IMR-90 (cell line): ENCODE results near the gene DCTN5. TPM values are rescaled to one million over a fixed set of nuclear protein-coding genes. Genes with fewer than 3 reads are reported as not detected.

Source experiments
- ATAC-seq: fragments of 200-7000 bp; cut with Tn5 transposase; 2 replicates; pipeline ENCODE4 v1.9.1; 2020; ENCODE audit warnings: low read depth, mild to moderate bottlenecking, moderate library complexity
- Bru-seq: library from RNA; stranded (reverse); fragments of 400-500 nt; gene quantifications from one replicate; lab custom pipeline; 2021; lab: Mats Ljungman, UMichigan
- BruChase-seq, 2 experiments: library from RNA; stranded (reverse); fragments of 400-500 nt; gene quantifications; one replicate each; lab custom pipeline; 2021; lab: Mats Ljungman, UMichigan
- BruUV-seq: library from RNA; stranded (reverse); fragments of 400-500 nt; replicated peaks from 2 replicates; lab custom pipeline; 2021; lab: Mats Ljungman, UMichigan
- CTCF ChIA-PET: fragments of 300-600 bp; formaldehyde crosslinking; extraction: SDS; loops from one replicate; lab custom pipeline; 2021; ENCODE audit warnings: antibody characterized with exemption; lab: Yijun Ruan, JAX
- POLR2A ChIA-PET: fragments of 300-600 bp; sonication (Branson Sonifier 250); formaldehyde crosslinking; loops from one replicate; lab custom pipeline; 2022; ENCODE audit warnings: antibody characterized with exemption; ENCODE audit not compliant: unreplicated experiment; lab: Charles Lee
- DNase-seq: peaks from one replicate; pipeline ENCODE4 v3.0.0; 2013
- H2AFZ ChIP-seq: replicated peaks from 2 replicates; pipeline ENCODE3; 2013; ENCODE audit warnings: low read length, mild to moderate bottlenecking; ENCODE audit not compliant: poor library complexity
- H2AK5ac ChIP-seq: 2 replicates; pipeline ENCODE4 v1.6.1; 2013; ENCODE audit warnings: low read depth, low read length, inconsistent platforms
- H2AK9ac ChIP-seq: replicated peaks from 2 replicates; pipeline ENCODE3; 2013; ENCODE audit warnings: mild to moderate bottlenecking, low read depth, low read length, moderate library complexity; ENCODE audit not compliant: poor library complexity
- H2BK120ac ChIP-seq: 2 replicates; pipeline ENCODE4 v1.6.1; 2013; ENCODE audit warnings: low read depth, low read length, inconsistent platforms
- H2BK15ac ChIP-seq: 3 replicates; pipeline ENCODE4 v1.6.1; 2013; ENCODE audit warnings: low read depth, low read length, inconsistent platforms
- H2BK20ac ChIP-seq: 2 replicates; pipeline ENCODE4 v1.6.1; 2013; ENCODE audit warnings: low read depth, mild to moderate bottlenecking, inconsistent platforms, low read length, moderate library complexity
- H2BK5ac ChIP-seq: 2 replicates; pipeline ENCODE4 v1.6.1; 2013; ENCODE audit warnings: mild to moderate bottlenecking, low read depth, low read length, inconsistent platforms; ENCODE audit not compliant: poor library complexity, severe bottlenecking
- H3K14ac ChIP-seq: replicated peaks from 2 replicates; pipeline ENCODE4 v1.6.1; 2013; ENCODE audit warnings: low read depth, low read length, inconsistent platforms
- H3K18ac ChIP-seq: 2 replicates; pipeline ENCODE4 v1.6.1; 2013; ENCODE audit warnings: low read depth, low read length, control low read depth
- H3K23ac ChIP-seq: 2 replicates; pipeline ENCODE4 v1.6.1; 2013; ENCODE audit warnings: low read depth, low read length, inconsistent platforms
- H3K27ac ChIP-seq: 2 replicates; pipeline ENCODE4 v1.5.1; 2013; ENCODE audit warnings: mild to moderate bottlenecking, control low read depth, low read length; ENCODE audit not compliant: insufficient read depth
- H3K27me3 ChIP-seq: 2 replicates; pipeline ENCODE4 v1.6.1; 2013; ENCODE audit warnings: low read length; ENCODE audit not compliant: control insufficient read depth, insufficient read depth
- H3K36me3 ChIP-seq: 2 replicates; pipeline ENCODE4 v1.6.1; 2013; ENCODE audit warnings: low read length, mixed read lengths; ENCODE audit not compliant: control insufficient read depth, insufficient read depth
- H3K4ac ChIP-seq: 2 replicates; pipeline ENCODE4 v1.6.1; 2013; ENCODE audit warnings: low read depth, low read length, inconsistent platforms
- H3K4me1 ChIP-seq: 2 replicates; pipeline ENCODE4 v1.6.1; 2013; ENCODE audit warnings: low read length, mixed read lengths; ENCODE audit not compliant: control insufficient read depth, insufficient read depth
- H3K4me2 ChIP-seq: 2 replicates; pipeline ENCODE4 v1.6.1; 2013; ENCODE audit warnings: low read depth, mild to moderate bottlenecking, control low read depth, low read length, moderate library complexity
- H3K4me3 ChIP-seq: 2 replicates; pipeline ENCODE4 v1.5.1; 2013; ENCODE audit warnings: low read depth, mild to moderate bottlenecking, control low read depth, low read length, moderate library complexity; ENCODE audit not compliant: insufficient read depth
- H3K56ac ChIP-seq: 2 replicates; pipeline ENCODE4 v1.6.1; 2013; ENCODE audit warnings: low read length, inconsistent platforms; ENCODE audit not compliant: insufficient read depth; ENCODE audit errors: extremely low read depth
- H3K79me1 ChIP-seq, 2 experiments: 2 replicates each; pipeline ENCODE4 v1.6.1; 2013; ENCODE audit warnings: low read length in 2 of 2, inconsistent platforms in 1 of 2, low read depth in 1 of 2
- H3K9ac ChIP-seq: 2 replicates; pipeline ENCODE4 v1.6.1; 2013; ENCODE audit warnings: low read depth, low read length, control low read depth
- H3K9me1 ChIP-seq: 2 replicates; pipeline ENCODE4 v1.6.1; 2013; ENCODE audit warnings: low read length, inconsistent platforms; ENCODE audit not compliant: insufficient read depth
- H3K9me3 ChIP-seq: 2 replicates; pipeline ENCODE4 v1.6.1; 2013; ENCODE audit warnings: low read length; ENCODE audit not compliant: control insufficient read depth, insufficient read depth
- H4K20me1 ChIP-seq: 2 replicates; pipeline ENCODE4 v1.6.1; 2013; ENCODE audit warnings: low read length, inconsistent platforms; ENCODE audit not compliant: insufficient read depth
- H4K5ac ChIP-seq: 2 replicates; pipeline ENCODE4 v1.6.1; 2013; ENCODE audit warnings: mild to moderate bottlenecking, low read depth, low read length, control low read depth
- H4K8ac ChIP-seq, 2 experiments: 2 replicates each; pipeline ENCODE4 v1.6.1; 2013; ENCODE audit warnings: low read depth in 2 of 2, low read length in 2 of 2, control low read depth in 1 of 2, inconsistent platforms in 1 of 2
- H4K91ac ChIP-seq: 2 replicates; pipeline ENCODE4 v1.6.1; 2013; ENCODE audit warnings: low read depth, low read length, inconsistent platforms; ENCODE audit not compliant: insufficient read depth
- BHLHE40 ChIP-seq: fragments of 150-350 bp; IDR thresholded peaks from 2 replicates; pipeline ENCODE4 v1.6.1; 2016; ENCODE audit warnings: mild to moderate bottlenecking, low read depth, low read length
- CEBPB ChIP-seq: IDR thresholded peaks from 2 replicates; pipeline ENCODE4 v1.6.1; 2012; ENCODE audit warnings: low read depth, low read length, improper control_type of control experiment
- FOS ChIP-seq: fragments of 150-350 bp; IDR thresholded peaks from 2 replicates; pipeline ENCODE4 v1.6.1; 2016; ENCODE audit warnings: low read depth, low read length
- MAZ ChIP-seq: IDR thresholded peaks from 2 replicates; pipeline ENCODE4 v1.6.1; 2012; ENCODE audit warnings: low read depth, mild to moderate bottlenecking, low read length, improper control_type of control experiment, moderate library complexity, borderline replicate concordance
- MXI1 ChIP-seq: IDR thresholded peaks from 2 replicates; pipeline ENCODE4 v1.6.1; 2012; ENCODE audit warnings: low read depth, mild to moderate bottlenecking, low read length, moderate library complexity, borderline replicate concordance
- NFE2L2 ChIP-seq: fragments of 150-350 bp; IDR thresholded peaks from 2 replicates; pipeline ENCODE4 v1.6.1; 2016; ENCODE audit warnings: low read depth, mild to moderate bottlenecking, low read length
- RAD21 ChIP-seq: IDR thresholded peaks from 2 replicates; pipeline ENCODE4 v1.6.1; 2012; ENCODE audit warnings: low read length, improper control_type of control experiment
- RCOR1 ChIP-seq: IDR thresholded peaks from 2 replicates; pipeline ENCODE4 v1.6.1; 2012; ENCODE audit warnings: mild to moderate bottlenecking, low read length, improper control_type of control experiment; ENCODE audit not compliant: insufficient replicate concordance
- RFX5 ChIP-seq: IDR thresholded peaks from 2 replicates; pipeline ENCODE4 v1.8.0; 2012; ENCODE audit warnings: low read depth, mild to moderate bottlenecking, low read length, moderate library complexity
- WGBS, 2 experiments: methylation state at CpG; one replicate each; pipeline versions ENCODE4 v1.1.5 to v1.1.7; 2013; ENCODE audit warnings: missing lambda C conversion rate in 2 of 2; ENCODE audit not compliant: insufficient read length in 1 of 2; ENCODE audit errors: extremely low coverage in 2 of 2; 5-methylcytosine and 5-hydroxymethylcytosine counted together
- dilution Hi-C: fragments of 300-500 bp; cut with HindIII; formaldehyde crosslinking; loops from one replicate; pipeline ENCODE4 v1.14.3; 2018; ENCODE audit warnings: low sequenced_read_pairs; ENCODE audit not compliant: unreplicated experiment
- in situ Hi-C: fragments of 300-500 bp; cut with MboI; formaldehyde crosslinking; loops from 3 replicates; pipeline ENCODE4 v1.14.3; 2019; ENCODE audit warnings: low sequenced_read_pairs, inconsistent platforms, mixed read lengths
- intact Hi-C: fragments of 100-400 bp; cut with micrococcal nuclease; formaldehyde crosslinking; loops from 2 replicates; pipeline ENCODE4 v1.10.0; 2022
- long read RNA-seq: library from polyadenylated mRNA; unstranded; transcript quantifications from one replicate; pipeline ENCODE4 v2.0.0, GENCODE V29; 2021; ENCODE audit not compliant: unreplicated experiment
- polyA plus RNA-seq, 3 experiments: library from polyadenylated mRNA; depleted of rRNA; stranded (reverse); fragments of >200 nt; gene quantifications; 2 replicates each; pipeline ENCODE4 v1.2.3, GENCODE V29; 2012; ENCODE audit warnings: low replicate concordance in 1 of 3
- total RNA-seq: library from RNA; depleted of rRNA; stranded (reverse); fragments of >200 nt; gene quantifications from 2 replicates; pipeline ENCODE4 v1.2.3, GENCODE V29; 2012; rRNA removed
- TF ChIP-seq, protein P1 (sequence below): fragments of 150-350 bp; IDR thresholded peaks from 2 replicates; pipeline ENCODE4 v1.6.1; 2016; ENCODE audit warnings: low read depth, mild to moderate bottlenecking, low read length, moderate library complexity, borderline replicate concordance
- TF ChIP-seq, protein P2 (sequence below): fragments of 150-350 bp; IDR thresholded peaks from 2 replicates; pipeline ENCODE4 v1.6.1; 2017; ENCODE audit warnings: mild to moderate bottlenecking, antibody characterized with exemption, low read length, low read depth

The DCTN5 gene
- 111 and 121 TPM in 2 replicates for total RNA-seq
- 43.3 and 49.6 TPM in 2 replicates for polyA plus RNA-seq (2012; rRNA removed)
- polyA plus RNA-seq (2012; cell fraction: cytosol; rRNA removed) = 10.9 and 13.9 TPM in 2 replicates
- 14.4 and 61.6 TPM in 2 replicates for polyA plus RNA-seq (2012; cell fraction: nucleus; rRNA removed; ENCODE audit: low replicate concordance)
- Bru-seq, nascent RNA = percentile 91 among the genes with signal in this experiment
- percentile 97 among the genes with signal in this experiment for BruChase-seq, experiment 1, labeled RNA remaining after a 6-hour chase
- percentile 95 among the genes with signal in this experiment for BruChase-seq, experiment 2, labeled RNA remaining after a 2-hour chase
- long read RNA-seq, full-length matches to known transcripts = 57 of 64 reads
- long read RNA-seq, partial matches to known transcripts = 0 of 64 reads
- long read RNA-seq, other reads (novel, unspliced or antisense) = 7 of 64 reads

DNA sequence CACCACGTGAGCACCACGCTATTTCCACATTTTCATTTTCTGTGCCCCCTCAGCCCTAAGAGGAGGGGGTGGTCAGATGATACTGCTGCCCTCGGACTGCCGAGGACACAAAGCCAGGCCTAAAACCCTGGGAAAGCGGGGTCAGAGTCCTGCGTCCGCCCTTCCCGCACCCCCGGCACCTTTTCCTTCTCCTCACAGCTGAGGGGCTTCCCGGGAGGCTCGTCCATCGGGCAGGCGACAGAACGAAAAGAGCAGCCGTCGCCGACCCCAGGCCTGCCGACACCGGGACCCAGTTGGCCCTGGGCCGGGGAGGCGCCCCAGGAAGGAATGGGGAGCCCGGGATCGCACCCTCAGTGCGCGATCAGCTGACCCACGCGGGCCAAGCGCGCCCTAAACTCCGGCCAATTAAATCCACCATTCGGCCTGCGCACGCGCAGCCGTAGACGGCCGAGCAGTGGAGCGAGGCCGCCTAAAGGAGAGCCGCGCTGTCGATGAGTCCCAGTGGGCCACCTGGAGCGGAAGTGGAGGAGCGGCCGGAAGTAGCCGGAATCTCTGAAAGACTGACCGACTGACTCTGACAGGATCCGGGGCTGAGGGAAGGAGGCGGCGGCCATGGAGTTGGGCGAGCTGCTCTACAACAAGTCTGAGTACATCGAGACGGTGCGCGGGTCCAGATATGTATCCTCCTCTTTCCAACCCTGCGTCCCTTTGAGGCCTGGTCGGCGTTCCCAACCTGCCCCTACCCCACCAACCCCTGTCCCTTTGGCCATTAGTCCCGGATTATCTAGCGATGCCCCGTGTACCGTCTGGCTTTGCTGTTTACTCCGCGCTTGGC is at the start of gene DCTN5, which contains the start of gene PALB2:
Gene DCTN5, plus strand, starts transcription at position 536 of the 835 bp plus-strand sequence. Its CDS starts 77 bp downstream, at position 613.
Gene PALB2, minus strand, starts transcription at position 380 of the 835 bp plus-strand sequence. Its CDS starts 153 bp downstream, at position 227.
- Histone ChIP-seq H3K4me3 (peak within 1 kb of the TSS; percentile 80), H3K4me1 (peaks cover 4% of the 10 kb centered on the region; the same call in 1 of the 2 replicates), H3K4me2 (peak within 1 kb of the TSS; percentile 93), H3K4ac (peak within 1 kb of the TSS; percentile 97), H2BK120ac (peak within 1 kb of the TSS; percentile 62; the same call in 1 of the 2 replicates), H2AK5ac (peak within 1 kb of the TSS; percentile 82), H2AK9ac (peak within 1 kb of the TSS; percentile 94), H4K5ac (peak within 1 kb of the TSS; percentile 74), H2BK5ac (peak within 1 kb of the TSS; percentile 67), H3K23ac (peak within 1 kb of the TSS; percentile 97), H3K9me3 (no peaks in the 10 kb centered on the region), H3K9ac (peak within 1 kb of the TSS; percentile 93), H3K27ac (peak within 1 kb of the TSS; percentile 82), H3K56ac (peak within 1 kb of the TSS; percentile 65), H4K91ac (peak within 1 kb of the TSS; percentile 89), H3K79me1 (peaks cover 29 to 39% of the 10 kb centered on the region in 2 experiments), H3K14ac (peak within 1 kb of the TSS; percentile 98), H4K8ac (peak within 1 kb of the TSS; percentile 97 to 98), H3K36me3 (peaks cover 9% of the 10 kb centered on the region), H4K20me1 (no peaks in the 10 kb centered on the region), H2BK20ac (no peak within 1 kb of the TSS), H3K9me1 (peaks cover 2% of the 10 kb centered on the region; the same call in 1 of the 2 replicates), H2AFZ (peak within 1 kb of the TSS; percentile 98), H3K18ac (peak within 1 kb of the TSS; percentile 36), H3K27me3 (no peaks in the 10 kb centered on the region), H2BK15ac (peak within 1 kb of the TSS; percentile 6; the same call in 1 of the 3 replicates)
- POLR2A ChIA-PET = no interaction called here
- 0% methylated on average over 16 of the region's 64 CpGs; no CpG with 5 or more reads in 1 of the 2 experiments for WGBS, 2 experiments
- in situ Hi-C loops = no loop called here
- TSS peak; percentile 59 for BruUV-seq
- ATAC-seq (peak; percentile 99), DNase-seq (peak; percentile 92)
- dilution Hi-C loops = no loop called here
- intact Hi-C loops = loop anchor here (1.0 to 5.0 kb wide), 3 partner anchors 44 to 86 kb away; partner anchors contain the start of genes EARS2, NDUFAB1 and UBFD1
- CTCF ChIA-PET = interaction anchor here (0.8 to 1.2 kb wide), 3 partner anchors 9 to 11 kb away, joined by 3 read pairs; no protein-coding TSS in a partner anchor
- TF ChIP-seq NFE2L2 = no peak
- TF ChIP-seq RCOR1 = no peak
- TF ChIP-seq FOS = 0 out of 2 replicates have a peak, but pooled peaks have one; percentile 16
- TF ChIP-seq RAD21 = no peak
- TF ChIP-seq MXI1 = peak; percentile 90; the same call in 1 of the 2 replicates
- TF ChIP-seq RFX5 = no peak
- TF ChIP-seq CEBPB = no peak
- peak; percentile 75; the same call in 1 of the 2 replicates for TF ChIP-seq BHLHE40
- TF ChIP-seq, protein P1, sequence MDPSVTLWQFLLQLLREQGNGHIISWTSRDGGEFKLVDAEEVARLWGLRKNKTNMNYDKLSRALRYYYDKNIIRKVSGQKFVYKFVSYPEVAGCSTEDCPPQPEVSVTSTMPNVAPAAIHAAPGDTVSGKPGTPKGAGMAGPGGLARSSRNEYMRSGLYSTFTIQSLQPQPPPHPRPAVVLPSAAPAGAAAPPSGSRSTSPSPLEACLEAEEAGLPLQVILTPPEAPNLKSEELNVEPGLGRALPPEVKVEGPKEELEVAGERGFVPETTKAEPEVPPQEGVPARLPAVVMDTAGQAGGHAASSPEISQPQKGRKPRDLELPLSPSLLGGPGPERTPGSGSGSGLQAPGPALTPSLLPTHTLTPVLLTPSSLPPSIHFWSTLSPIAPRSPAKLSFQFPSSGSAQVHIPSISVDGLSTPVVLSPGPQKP = no peak
- TF ChIP-seq, protein P2, sequence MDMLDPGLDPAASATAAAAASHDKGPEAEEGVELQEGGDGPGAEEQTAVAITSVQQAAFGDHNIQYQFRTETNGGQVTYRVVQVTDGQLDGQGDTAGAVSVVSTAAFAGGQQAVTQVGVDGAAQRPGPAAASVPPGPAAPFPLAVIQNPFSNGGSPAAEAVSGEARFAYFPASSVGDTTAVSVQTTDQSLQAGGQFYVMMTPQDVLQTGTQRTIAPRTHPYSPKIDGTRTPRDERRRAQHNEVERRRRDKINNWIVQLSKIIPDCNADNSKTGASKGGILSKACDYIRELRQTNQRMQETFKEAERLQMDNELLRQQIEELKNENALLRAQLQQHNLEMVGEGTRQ = peak; percentile 88
- peak; percentile 57; the same call in 1 of the 2 replicates for TF ChIP-seq MAZ
